ENCODE measurements around the gene C1orf35. TPM values are rescaled to one million over a fixed set of nuclear protein-coding genes. Genes with fewer than 3 reads are reported as not detected.

Gene C1orf35
- total and polyA plus RNA-seq, 9 of the 15 experiments (the other 6 are each of a cell fraction or from before 2014, with no cell fraction given), result 3.2 to 48.7 (median 12.5) TPM

- TF ChIP-seq CTBP1 (IDR thresholded peaks at IDR 0.05; ENCODE audit: borderline replicate concordance) (no peak), ZNF449 (CRISPR knock-in tag; IDR thresholded peaks at IDR 0.05) (no peak), TARDBP (IDR thresholded peaks at IDR 0.05) (no peak), ARNT (IDR thresholded peaks at IDR 0.05) (no peak), DACH1 (IDR thresholded peaks at IDR 0.05; ENCODE audit: partially characterized antibody) (no peak), TSC22D4 (tag; IDR thresholded peaks at IDR 0.05) (no peak), POLR3A (IDR thresholded peaks at IDR 0.05; ENCODE audit: borderline replicate concordance, extremely low read depth, insufficient read depth, insufficient read length) (no peak), ZC3H4 (CRISPR knock-in tag; IDR thresholded peaks at IDR 0.05; ENCODE audit: borderline replicate concordance) (no peak), ZNF263 (CRISPR knock-in tag; IDR thresholded peaks at IDR 0.05; ENCODE audit: borderline replicate concordance) (0 out of 2 replicates have a peak, but pooled peaks have one; percentile 41), SAP30 (IDR thresholded peaks at IDR 0.05; ENCODE audit: borderline replicate concordance, insufficient read depth, low read depth, low read length, poor library complexity, severe bottlenecking) (no peak), TEAD1 (CRISPR knock-in tag; IDR thresholded peaks at IDR 0.05) (no peak), CREB1 (IDR thresholded peaks at IDR 0.05) (no peak), CREB1 (CRISPR knock-in tag; IDR thresholded peaks at IDR 0.05) (no peak), BRD4 (IDR thresholded peaks at IDR 0.05) (no peak), MYNN (IDR thresholded peaks at IDR 0.05) (peak; percentile 11; the same call in 1 of the 2 replicates), MYNN (CRISPR knock-in tag; IDR thresholded peaks at IDR 0.05) (no peak)
- TF ChIP-seq, protein P1, sequence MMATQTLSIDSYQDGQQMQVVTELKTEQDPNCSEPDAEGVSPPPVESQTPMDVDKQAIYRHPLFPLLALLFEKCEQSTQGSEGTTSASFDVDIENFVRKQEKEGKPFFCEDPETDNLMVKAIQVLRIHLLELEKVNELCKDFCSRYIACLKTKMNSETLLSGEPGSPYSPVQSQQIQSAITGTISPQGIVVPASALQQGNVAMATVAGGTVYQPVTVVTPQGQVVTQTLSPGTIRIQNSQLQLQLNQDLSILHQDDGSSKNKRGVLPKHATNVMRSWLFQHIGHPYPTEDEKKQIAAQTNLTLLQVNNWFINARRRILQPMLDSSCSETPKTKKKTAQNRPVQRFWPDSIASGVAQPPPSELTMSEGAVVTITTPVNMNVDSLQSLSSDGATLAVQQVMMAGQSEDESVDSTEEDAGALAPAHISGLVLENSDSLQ (IDR thresholded peaks at IDR 0.05), result no peak
Measured at GRCh38 chr1:228148935-228149405, 45.8 kb upstream of the C1orf35 start (continued).
